NOMO-1 treated with DMSO at 0.1 percent for 48 hours (cell line): ENCODE data around the gene FAM83C.

ENCODE experiments used
- DNase-seq: peaks from one replicate; lab custom pipeline; 2025; ENCODE audit not compliant: unreplicated experiment; lab: John Stamatoyannopoulos, UW

FAM83C gene

DNA sequence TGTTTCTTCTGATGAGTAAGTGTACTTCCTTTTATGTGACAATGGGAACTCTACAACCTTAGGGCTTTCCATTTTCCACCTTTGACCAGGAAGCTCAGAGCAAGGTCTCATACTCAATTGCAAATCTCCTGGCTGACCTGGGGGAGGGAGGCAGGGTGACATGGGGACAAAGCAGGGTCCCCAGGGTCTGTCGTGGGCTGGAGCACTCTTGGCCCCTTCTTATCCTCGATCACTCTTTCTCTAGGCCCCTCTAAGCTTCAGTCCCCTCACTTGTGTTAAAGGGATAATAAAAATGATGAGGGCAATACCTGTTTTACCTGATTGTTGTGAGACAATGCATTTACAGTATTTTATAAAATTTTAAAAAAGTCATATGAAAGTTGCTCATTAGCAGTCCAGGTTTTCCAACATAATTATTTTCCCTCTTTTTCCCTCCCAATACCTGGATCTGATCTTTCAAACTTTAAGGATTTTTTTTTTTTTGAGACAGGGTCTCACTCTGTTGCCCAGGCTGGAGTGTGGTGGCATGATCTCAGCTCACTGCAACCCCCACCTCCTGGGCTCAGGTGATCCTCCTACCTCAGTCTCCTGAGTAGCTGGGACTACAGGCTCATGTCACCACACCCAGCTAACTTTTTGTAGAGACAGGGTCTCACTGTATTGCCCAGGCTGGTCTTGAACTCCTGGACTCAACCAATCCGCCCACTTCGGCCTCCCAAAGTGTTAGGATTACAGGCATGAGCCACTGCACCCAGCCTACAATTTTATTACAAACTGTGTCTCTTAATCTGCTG is 8.4 kb upstream of the FAM83C start:
- no peak for DNase-seq

DNA sequence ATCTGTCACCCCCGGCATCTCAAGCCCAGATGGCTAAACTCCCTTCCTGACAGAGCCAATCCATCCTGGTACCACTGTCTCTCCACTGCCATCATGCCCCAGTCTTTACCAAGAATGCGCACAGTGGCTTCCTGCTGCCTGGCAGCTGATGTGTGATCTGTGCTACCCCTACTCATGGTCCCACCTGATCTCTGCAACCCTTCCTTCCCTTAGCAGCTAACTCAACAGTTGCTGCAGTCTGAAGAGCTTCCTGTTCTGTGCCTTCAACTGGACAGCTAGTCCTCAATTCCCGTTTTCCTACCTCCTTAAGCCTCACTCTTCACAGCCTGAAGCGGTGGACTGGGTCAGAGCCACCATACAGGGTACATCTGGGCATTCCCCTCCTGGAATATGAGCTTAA is 7.6 kb upstream of the FAM83C start:
- DNase-seq: no peak

DNA sequence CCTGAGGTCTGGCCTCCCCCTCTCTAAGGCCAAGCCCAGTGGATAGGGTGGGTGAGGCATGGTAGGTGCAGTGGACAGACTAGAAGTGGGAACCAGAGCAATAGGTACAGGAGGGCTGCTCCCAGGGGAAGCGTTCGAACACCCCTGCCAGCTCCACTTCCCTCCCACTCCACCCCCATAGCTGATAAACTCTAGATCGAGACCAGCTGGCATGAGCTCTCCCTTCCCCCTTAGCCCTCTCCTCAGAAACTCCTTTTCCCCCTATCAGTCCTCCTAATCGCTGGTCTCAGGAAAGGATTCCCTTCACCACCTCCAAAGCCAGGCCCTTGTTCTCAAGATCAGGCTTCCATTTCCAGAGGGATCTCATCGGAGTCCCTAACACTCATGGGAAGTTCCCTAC is 6.0 kb upstream of the FAM83C start:
- no peak for DNase-seq

DNA sequence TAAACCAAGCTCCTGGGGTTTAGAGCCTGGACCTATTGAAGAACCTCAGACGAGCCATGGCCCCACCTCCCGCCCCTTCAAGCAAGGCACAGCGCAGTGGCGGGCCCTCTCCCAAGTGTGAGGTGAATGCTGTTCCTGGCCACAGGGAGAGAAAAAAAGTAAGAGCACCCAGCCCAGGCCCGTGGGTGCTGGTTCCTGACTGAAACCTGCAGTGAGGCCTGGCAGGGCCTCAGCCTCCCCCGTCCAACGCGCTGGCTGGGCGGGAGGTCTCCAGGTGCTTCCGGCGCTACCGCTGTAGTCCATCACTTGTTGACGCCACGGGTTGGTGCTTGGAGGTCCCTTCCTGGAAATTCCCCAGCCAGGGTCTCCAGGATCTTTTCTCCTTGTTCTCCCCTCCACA is 5.5 kb upstream of the FAM83C start:
- no peak for DNase-seq

DNA sequence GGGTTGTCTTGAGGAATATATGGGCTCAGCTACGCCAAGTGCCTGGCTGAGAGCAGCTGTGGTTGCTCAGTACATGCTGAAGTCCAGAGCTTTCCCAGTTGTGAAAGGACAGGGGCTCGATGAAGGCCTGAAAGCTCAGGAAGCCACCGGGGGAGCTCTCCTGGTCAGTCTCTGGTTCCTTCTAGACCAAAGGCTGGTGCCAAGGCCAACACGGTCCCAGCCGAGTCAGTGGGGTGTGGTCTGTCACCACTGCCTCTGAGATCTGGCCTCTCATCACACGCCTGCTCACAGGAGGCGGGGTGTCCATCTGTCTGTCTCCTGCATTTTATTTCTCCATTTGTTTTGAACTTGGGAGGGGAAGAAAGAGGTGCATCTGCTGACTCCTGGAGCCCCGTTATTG is 4.9 kb upstream of the FAM83C start:
- no peak for DNase-seq

DNA sequence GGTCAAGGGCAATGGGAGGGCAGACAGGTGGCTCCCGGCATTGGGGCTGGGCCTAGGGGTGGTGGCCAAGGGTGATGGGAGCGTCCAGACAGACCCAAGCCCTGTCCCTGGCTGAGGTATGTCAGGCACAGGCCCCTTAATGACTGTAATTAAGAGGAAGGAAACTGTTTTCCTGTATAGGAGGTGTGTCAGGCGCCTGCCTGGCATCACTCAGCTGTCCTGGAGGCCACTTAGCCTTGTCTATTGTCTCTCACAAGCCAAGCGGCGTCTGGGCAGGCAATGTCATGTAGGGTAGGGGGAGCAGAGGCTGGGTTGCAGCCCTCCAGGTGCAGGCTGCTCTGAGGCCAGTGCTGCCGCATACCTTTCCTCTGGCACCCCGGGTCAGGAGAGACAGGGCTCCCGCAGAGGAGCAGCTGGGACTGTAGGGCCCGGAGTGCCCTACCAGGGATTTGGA is 3.9 kb upstream of the FAM83C start:
- no peak for DNase-seq

DNA sequence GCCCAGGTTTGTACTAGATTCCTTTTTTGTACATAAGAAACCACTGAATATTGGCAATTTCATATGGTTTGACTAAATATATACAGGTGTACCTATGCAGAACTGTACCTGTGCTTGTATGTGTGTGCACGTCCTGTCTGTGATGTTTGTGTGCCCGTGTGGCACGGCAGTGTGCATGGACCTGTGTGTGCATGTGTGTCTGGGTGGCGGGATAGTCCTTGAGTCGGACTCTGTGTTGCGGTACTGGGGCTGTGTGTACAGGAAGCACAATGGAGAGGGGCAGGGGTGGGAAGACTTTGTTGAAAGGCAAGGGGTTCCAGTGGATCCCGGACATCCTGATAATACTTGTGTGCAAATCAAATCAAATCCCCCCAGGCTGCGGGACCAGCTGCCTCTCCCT is 3.4 kb upstream of the FAM83C start:
- DNase-seq: no peak

DNA sequence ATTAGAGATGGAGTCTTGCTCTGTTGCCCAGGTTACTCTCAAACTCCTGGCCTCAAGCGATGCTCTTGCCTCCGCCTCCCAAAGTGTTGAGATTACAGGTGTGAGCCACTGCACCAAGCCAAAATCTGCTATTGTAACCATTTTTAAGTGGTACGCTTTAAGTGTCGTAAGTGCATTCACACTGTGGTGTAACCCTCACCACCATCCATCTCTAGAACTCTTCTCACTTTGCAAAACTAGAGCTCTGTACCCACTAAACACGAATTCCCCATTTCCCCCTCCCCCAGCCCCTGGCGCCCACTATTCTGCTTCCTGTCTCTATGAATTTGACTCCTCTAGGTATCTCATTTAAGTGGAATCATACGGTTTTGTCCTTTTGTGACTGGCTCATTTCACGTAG is 2.8 kb upstream of the FAM83C start:
- no peak for DNase-seq

DNA sequence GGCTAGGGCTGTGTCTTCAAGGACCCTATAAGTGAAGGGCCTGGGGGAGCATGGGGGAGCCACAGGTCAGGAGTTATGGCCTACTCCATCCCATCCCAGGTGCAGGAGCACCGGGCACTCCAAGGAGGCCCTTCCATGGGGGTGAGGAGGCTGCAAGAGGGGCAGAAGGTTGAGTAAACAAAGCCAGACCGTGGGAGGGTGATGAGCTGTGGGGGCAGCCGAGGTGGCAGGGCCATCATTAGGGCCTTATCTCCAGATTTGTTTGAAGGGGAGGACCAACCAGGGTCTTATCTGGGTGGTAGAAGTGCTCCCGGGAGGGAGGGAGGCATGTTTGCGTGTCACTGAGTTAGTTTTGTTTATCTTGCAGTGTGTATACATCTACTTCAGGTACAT is 2.1 kb upstream of the FAM83C start:
- no peak for DNase-seq

DNA sequence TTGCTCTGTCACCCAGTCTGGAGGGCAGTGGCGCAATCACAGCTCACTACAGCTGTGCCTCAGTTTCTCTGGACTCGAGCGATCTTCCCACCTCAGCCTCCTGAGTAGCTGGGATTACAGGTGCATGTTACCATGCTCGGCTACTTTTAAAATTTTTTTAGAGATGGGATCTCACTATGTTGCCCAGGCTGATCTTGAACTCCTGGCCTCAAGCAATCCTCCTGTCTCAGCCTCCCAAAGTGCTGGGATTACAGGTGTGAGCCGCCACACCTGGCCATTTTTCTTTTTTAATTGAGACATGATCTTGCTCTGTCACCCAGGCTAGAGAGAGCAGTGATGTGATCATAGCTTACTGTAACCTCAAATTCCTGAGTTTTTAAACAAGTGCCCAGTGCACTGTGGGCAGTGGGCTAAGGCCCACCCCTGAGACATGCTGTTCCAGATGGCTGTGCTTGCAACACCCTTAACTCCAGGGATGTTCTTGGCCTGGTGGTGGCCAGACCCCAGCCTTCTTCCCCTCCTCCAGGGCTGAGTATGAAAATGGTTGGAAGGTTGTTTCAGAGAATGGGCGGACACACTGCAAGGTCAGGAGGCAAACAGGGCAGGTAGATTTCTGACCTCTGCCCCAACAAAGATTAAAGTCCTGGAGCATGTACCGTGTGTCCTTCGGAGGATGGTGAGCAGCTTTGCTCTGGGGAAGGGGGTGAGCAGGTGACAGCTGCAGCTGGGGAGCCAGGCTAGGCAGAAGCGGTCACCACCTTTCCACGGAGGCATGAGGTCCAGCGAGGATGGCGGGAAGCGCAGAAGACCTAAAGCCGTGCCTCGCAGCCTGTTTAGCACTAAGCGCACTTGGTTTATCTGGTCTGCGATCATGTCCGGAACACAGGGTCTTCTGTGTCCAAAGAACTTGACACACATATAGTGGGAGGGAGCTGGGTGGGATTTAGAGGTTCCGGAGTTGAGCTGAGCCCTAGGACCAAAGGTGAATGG is 1.4 kb upstream of the FAM83C start:
- DNase-seq: no peak

DNA sequence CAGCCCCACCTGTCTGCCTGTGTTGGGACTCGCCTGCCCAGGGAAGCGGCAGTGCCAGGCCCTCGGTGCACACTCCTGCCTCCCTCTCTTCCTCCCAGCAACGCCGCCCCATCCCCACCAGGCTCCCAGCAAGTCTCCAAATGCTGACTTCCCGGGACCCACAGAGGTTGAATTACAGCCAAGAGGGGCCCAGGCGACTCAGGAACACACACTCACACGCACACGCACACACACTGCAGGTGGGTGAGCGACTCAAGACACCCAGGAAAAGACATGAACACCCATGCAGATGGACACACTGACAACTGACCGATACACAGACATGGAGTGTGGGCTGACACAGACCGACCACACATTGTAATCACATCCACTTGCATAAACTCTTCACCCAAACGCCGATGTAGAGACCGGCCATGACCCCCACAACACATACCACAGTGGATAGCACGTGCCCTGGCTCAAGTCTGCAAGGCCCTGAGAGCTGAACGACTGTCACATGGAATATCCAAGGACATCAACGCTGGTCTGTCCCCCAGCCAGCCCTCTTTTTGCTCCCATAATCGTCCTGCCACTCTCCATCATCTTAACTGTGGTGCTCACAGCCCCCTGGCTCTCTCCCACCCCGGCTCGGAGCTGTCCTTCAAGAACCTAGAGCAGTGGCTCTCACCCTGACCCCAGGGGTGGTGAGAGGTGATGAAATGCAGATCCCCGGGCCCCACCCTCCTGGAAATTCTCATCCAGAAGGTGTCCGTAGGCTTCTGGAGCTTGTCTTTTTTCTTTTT is 470 bp upstream of the FAM83C start:
- no peak for DNase-seq

DNA sequence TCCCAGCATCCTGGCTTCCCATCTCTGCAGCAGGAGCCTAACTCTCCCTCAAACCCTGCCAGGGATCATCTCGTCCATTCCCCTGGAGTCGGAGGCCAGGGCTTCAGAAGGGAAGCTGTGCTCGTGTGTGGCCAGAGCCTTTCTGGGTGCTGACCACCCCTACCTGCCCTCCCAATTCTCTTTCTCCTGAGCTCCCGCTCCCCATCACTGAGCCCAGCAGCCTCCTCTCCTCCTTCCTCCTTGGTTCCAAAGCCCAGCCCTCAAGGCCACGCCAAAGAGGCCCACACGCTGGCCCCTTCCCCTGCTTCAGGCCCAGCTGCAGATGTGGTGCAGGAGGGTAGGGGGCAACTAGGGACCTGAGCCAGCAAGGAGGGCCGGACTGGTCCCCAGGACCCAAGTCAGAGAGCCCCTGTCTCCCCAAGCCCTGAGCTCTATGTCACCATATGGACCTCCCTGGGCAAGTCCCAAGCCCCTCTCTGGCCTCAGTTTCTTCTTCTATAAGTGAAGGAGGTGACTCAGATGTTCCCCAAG is 1.3 kb downstream of the FAM83C start:
- DNase-seq: no peak

DNA sequence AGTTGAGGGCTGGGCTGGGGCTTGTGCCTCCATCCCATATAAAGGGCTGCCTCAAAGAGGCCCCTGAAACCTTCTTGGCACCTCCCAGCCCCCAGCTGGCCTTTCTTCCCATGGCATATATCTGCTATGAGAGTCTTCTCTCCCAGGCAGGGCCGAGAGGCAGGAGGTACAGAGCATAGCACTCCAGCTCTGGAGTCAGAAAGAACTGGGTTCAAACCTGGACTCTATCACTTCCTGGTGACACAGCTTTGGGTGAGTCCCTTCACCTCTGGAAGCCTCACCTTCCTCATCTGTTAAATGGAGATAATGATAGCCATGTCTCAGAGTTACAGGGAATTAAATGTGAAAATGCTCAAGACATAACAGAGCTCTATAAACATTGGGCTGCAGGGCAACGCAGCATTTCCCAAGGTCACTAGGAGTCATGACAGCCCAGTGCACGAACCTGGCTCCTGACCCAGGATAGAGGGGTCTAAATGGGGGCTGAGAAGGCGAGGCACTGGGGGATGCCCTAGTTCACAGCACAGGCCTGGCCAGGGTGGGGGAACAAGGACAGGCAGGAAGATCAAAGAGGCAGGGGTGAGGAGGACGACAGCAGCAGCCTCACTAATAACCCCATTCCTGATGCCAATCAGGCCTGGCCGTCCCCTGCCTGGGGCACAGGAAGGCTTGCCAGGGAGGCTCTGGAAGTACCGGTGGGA is 1.9 kb downstream of the FAM83C start:
- DNase-seq: no peak

DNA sequence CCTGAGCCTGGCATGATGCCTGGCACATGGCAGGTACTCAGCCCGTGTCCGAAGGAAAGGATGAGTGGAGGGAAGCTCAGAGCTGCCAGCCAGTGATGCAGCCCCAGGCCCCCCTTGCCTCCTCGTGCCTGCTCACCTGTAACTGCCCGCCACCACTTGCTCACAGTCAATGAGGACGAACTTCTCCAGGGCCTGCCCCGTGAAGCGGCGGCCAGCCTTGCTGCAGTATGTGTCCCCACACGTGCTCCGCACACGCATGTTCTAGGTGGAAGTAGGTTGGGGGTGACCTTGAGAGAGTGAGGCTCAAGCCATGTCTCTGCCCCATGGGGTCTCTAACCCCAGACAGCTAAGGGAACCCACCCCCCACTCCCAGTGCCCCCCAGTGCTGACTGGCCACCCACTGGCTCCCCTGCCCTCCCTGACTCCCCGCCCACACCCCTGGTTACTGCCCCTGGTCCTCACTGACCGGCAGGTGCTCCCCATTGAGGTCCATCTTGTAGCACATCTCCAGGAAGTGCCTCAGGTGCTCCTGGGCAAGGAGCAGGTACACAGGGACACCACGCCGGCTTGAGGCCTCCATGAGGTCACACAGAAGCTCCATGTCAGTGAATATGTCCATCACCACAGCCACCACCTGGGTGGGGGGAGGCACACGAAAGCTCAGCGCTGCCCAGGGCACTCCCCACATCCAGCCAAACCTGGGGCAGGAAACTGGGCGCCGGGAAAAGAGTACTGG is 3.7 kb downstream of the FAM83C start:
- DNase-seq: no peak

DNA sequence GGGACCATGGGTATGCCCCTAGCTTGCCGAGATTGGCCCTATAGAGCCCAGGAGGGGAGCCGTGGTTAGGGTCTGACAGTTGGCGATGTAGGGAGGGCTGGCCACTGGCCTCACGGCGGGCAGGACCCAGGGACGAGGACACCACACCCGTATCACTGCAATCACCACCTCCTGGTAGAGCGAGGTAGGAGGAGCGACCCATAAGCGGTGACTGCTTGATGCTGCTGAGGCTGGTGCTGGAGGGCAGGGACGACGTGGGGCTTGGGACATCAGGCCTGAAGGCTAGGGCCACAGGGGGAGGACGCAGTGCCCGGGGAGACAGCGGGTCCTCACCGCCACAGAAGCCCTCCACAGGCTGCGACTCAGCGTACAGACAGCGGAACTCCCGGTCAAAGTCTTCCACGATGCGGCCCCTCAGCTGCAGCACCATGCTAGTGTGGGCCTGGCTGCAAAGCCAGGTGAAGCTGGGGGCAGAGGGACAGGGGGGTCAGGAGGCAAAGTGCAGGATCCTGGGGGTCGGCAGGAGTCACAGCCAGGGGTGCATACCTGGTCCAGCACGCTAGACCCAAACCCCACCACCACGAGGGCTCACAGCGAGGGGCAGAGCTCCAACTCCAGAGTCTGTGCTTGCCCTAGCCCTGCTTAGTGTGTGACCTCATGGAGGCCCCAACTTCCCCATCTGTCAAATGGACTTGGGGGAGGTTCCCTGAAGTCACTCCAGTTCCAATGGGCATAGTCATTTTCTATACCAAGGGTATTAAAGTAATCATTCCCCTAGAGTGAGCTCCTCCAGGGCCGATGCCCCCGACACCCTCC is 4.5 kb downstream of the FAM83C start:
- no peak for DNase-seq

DNA sequence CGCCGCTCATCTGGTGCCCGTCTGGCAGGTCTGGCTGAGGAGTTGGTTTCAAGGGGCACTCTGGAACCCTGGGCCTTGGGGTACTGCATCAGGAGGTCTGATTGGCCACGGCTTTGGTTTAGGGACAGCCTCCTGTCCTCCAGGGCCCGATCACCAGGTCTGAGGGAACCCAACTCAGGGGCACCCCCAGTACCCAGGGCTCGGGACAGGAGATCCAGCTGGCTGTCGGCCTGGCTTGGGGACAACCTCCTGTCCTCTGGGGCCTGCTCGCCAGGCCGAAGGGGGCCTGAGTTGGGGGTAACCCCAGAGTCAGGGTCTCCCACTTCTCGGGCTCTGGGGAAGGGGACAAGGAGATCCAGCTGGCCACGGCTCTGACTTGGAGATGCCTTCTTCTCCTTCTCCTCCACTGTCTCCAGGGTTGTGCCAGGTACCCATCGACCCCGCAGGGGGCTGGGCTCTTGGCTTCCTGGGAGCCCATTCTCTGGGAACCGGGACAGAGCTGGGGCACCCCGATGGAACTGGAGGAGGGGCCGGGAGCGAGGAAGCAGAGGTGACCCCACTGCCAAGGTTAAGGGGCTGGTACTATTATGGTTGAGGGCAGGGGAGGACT is 5.2 kb downstream of the FAM83C start:
- DNase-seq: no peak

DNA sequence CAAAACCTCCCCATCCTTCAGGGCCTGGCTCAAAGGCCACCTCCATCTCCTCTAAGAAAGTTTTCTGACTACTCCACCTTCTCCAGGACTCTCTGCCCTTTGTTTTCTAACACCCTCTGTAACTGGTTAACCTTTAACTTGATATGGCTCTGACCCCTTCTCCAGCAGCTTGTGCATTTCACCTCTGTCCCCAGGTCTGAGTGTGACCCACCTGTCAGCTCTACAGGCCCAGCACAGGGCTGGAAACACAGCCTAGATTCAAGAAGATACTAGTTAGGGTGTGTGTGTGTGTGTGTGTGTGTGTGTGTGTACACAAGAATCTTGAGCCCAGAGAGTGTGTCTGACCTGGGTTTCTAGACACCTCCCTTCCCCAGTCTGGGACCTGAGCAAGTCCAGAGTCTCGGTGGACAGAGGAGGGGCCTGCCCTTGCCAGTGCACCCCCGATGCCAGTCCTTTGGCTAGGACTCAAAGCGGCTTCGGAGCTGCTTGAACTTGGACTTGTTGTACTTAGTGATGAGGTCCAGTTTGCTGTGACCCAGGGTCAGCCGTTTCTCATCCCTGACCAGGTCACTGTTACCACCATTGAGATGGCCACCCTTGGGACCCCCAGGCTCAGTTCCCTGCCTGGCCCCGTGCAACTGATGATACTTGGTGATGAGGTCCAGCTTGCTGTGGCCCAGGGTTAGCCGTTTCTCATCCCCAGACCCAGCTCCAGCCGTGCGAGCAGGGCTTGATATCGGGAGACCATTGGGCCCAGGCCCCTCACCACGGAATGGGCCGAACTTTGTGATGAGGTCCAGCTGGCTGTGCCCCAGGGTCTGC is 5.9 kb downstream of the FAM83C start:
- DNase-seq: no peak

DNA sequence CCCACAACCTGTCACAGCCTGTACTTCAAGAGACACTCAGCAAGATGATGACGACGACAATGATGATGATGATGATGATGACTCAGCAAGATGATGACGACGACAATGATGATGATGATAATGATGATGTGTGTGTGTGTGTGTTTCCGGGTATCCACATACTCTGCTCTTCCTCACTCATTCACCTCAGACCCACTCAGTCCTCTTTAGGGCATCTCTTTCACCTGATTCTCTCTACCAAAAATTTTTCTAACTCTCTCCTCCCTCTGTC is 6.5 kb downstream of the FAM83C start:
- no peak for DNase-seq
